Mesendoderm (in vitro differentiated cells): Measurements from ENCODE around the gene FSTL4.
A peak's percentile ranks its signal among the peaks of the same experiment; 100 is the strongest.

Source experiments
- DNase-seq: peaks from one replicate; pipeline ENCODE4 v3.0.0; 2013
- H2AK5ac ChIP-seq: 2 replicates; pipeline ENCODE4 v1.6.1; 2013; ENCODE audit warnings: low read length, inconsistent platforms
- H2BK120ac ChIP-seq: 2 replicates; pipeline ENCODE4 v1.6.1; 2013; ENCODE audit warnings: low read depth, mild to moderate bottlenecking, low read length, moderate library complexity, mixed read lengths
- H2BK15ac ChIP-seq: replicated peaks from 2 replicates; pipeline ENCODE4 v1.6.1; 2013; ENCODE audit warnings: low read depth, mild to moderate bottlenecking, moderate library complexity
- H2BK5ac ChIP-seq: 2 replicates; pipeline ENCODE4 v1.6.1; 2013; ENCODE audit warnings: low read length, inconsistent platforms
- H3K18ac ChIP-seq: 2 replicates; pipeline ENCODE4 v1.6.1; 2013; ENCODE audit warnings: mild to moderate bottlenecking, low read length, mixed read lengths
- H3K23ac ChIP-seq: one replicate; pipeline ENCODE4 v1.6.1; 2013; ENCODE audit warnings: low read length
- H3K27ac ChIP-seq: 2 replicates; pipeline ENCODE4 v1.5.1; 2013; ENCODE audit warnings: low read depth, mild to moderate bottlenecking, inconsistent platforms, low read length, moderate library complexity
- H3K27me3 ChIP-seq: 2 replicates; pipeline ENCODE4 v1.6.1; 2013; ENCODE audit warnings: low read length, control low read depth, mild to moderate bottlenecking, inconsistent platforms; ENCODE audit not compliant: insufficient read depth, poor library complexity
- H3K36me3 ChIP-seq: 2 replicates; pipeline ENCODE4 v1.6.1; 2013; ENCODE audit warnings: low read length, inconsistent platforms; ENCODE audit not compliant: control insufficient read depth, insufficient read depth
- H3K4ac ChIP-seq: one replicate; pipeline ENCODE4 v1.6.1; 2013; ENCODE audit warnings: low read depth, mild to moderate bottlenecking, low read length, moderate library complexity
- H3K4me1 ChIP-seq: 2 replicates; pipeline ENCODE4 v1.6.1; 2013; ENCODE audit warnings: low read depth, low read length, inconsistent platforms; ENCODE audit not compliant: control insufficient read depth
- H3K4me2 ChIP-seq: 2 replicates; pipeline ENCODE4 v1.6.1; 2013; ENCODE audit warnings: low read length
- H3K4me3 ChIP-seq: 2 replicates; pipeline ENCODE4 v1.5.1; 2013; ENCODE audit warnings: mild to moderate bottlenecking, low read length
- H3K56ac ChIP-seq: one replicate; pipeline ENCODE4 v1.6.1; 2013; ENCODE audit warnings: low read length
- H3K79me1 ChIP-seq: 2 replicates; pipeline ENCODE4 v1.6.1; 2013; ENCODE audit warnings: low read length, inconsistent platforms
- H3K79me2 ChIP-seq: 2 replicates; pipeline ENCODE4 v1.6.1; 2013; ENCODE audit warnings: mild to moderate bottlenecking, low read length; ENCODE audit not compliant: control insufficient read depth, insufficient read depth
- H3K9ac ChIP-seq: 2 replicates; pipeline ENCODE4 v1.6.1; 2013; ENCODE audit warnings: low read length, inconsistent platforms
- H4K5ac ChIP-seq: one replicate; pipeline ENCODE4 v1.6.1; 2013; ENCODE audit warnings: low read length
- H4K8ac ChIP-seq: one replicate; pipeline ENCODE4 v1.6.1; 2013; ENCODE audit warnings: low read depth, mild to moderate bottlenecking, control low read depth, low read length, moderate library complexity
- WGBS: extraction: QIAGEN DNeasy Blood & Tissue Kit; methylation state at CpG from one replicate; pipeline ENCODE4 v1.1.7; 2013; ENCODE audit warnings: low lambda C conversion rate, missing lambda C conversion rate; ENCODE audit not compliant: insufficient coverage; ENCODE audit errors: extremely low coverage; 5-methylcytosine and 5-hydroxymethylcytosine counted together

The FSTL4 gene

GRCh38 chr5:133382661-133383579 is 229.4 kb downstream of the FSTL4 start:
- H3K56ac ChIP-seq = no peak overlapping the region
- no peak overlapping the region for H3K4me3 ChIP-seq
- no peak overlapping the region for H3K4ac ChIP-seq
- no peak overlapping the region for H4K8ac ChIP-seq
- no peak overlapping the region for H3K23ac ChIP-seq
- H3K36me3 ChIP-seq = no peaks in the 10 kb centered on the region
- no peak overlapping the region for H3K9ac ChIP-seq
- no CpG with 5 or more reads among the region's 8 CpGs for WGBS
- no peaks in the 10 kb centered on the region for H3K4me1 ChIP-seq
- no peak overlapping the region for H2BK15ac ChIP-seq
- no peaks in the 10 kb centered on the region for H3K79me1 ChIP-seq
- no peak overlapping the region for H4K5ac ChIP-seq
- H3K27me3 ChIP-seq = no peaks in the 10 kb centered on the region
- no peak overlapping the region for H3K27ac ChIP-seq
- no peak overlapping the region for H2AK5ac ChIP-seq
- DNase-seq = no peak
- H3K79me2 ChIP-seq = no peaks in the 10 kb centered on the region
- H2BK5ac ChIP-seq = no peak overlapping the region
- H3K4me2 ChIP-seq = no peak overlapping the region
- H2BK120ac ChIP-seq = no peak overlapping the region
- H3K18ac ChIP-seq = no peak overlapping the region

- no peaks in the 10 kb centered on the region for H3K36me3 ChIP-seq
- H3K23ac ChIP-seq = no peak overlapping the region
- no peaks in the 10 kb centered on the region for H3K27me3 ChIP-seq
- H2BK15ac ChIP-seq = no peak overlapping the region
- WGBS = no CpG with 5 or more reads among the region's 14 CpGs
- no peak overlapping the region for H3K4ac ChIP-seq
- no peak for DNase-seq
- H3K56ac ChIP-seq = no peak overlapping the region
- no peak overlapping the region for H4K8ac ChIP-seq
- no peak overlapping the region for H4K5ac ChIP-seq
- no peak overlapping the region for H3K9ac ChIP-seq
- H3K18ac ChIP-seq = no peak overlapping the region
- no peaks in the 10 kb centered on the region for H3K79me1 ChIP-seq
- H3K4me3 ChIP-seq = no peak overlapping the region
- H3K79me2 ChIP-seq = no peaks in the 10 kb centered on the region
- H3K4me1 ChIP-seq = no peaks in the 10 kb centered on the region
- H2BK120ac ChIP-seq = no peak overlapping the region
- H3K27ac ChIP-seq = no peak overlapping the region
- no peak overlapping the region for H3K4me2 ChIP-seq
- no peak overlapping the region for H2BK5ac ChIP-seq
- H2AK5ac ChIP-seq = no peak overlapping the region
Measured at GRCh38 chr5:133381571-133382365, 230.6 kb downstream of the FSTL4 start.

- H2BK5ac ChIP-seq = no peak overlapping the region
- no peak overlapping the region for H3K23ac ChIP-seq
- H3K4me2 ChIP-seq = no peak overlapping the region
- no peak overlapping the region for H4K5ac ChIP-seq
- H3K56ac ChIP-seq = no peak overlapping the region
- WGBS = no CpG with 5 or more reads among the region's 3 CpGs
- no peak overlapping the region for H3K18ac ChIP-seq
- no peaks in the 10 kb centered on the region for H3K27me3 ChIP-seq
- H3K4me3 ChIP-seq = no peak overlapping the region
- no peak overlapping the region for H2BK15ac ChIP-seq
- no peaks in the 10 kb centered on the region for H3K4me1 ChIP-seq
- H3K79me1 ChIP-seq = no peaks in the 10 kb centered on the region
- H3K36me3 ChIP-seq = no peaks in the 10 kb centered on the region
- H3K79me2 ChIP-seq = no peaks in the 10 kb centered on the region
- H2AK5ac ChIP-seq = no peak overlapping the region
- no peak for DNase-seq
- H4K8ac ChIP-seq = no peak overlapping the region
- no peak overlapping the region for H2BK120ac ChIP-seq
- H3K9ac ChIP-seq = no peak overlapping the region
- H3K4ac ChIP-seq = no peak overlapping the region
- H3K27ac ChIP-seq = no peak overlapping the region
Measured at GRCh38 chr5:133381041-133381440, 231.3 kb downstream of the FSTL4 start.

DNA sequence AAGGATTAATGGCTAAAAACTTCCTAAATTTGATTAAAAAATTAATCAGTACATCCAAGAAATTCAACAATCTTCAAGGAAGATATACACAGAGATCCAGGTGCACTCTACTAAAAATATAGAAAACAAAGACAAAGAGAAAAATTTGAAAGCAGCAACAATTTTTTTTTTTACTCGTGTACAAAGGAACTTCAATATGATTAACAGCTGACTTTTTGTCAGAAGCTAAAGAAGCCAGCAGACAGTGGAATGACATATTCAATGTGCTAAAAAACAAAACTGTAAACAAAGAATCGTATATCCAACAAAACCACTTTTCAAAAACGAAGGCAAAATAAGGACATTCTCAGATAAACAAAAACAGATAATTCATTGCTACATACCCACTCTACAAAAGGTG is 234.6 kb downstream of the FSTL4 start:
- Histone ChIP-seq H3K4ac (no peak overlapping the region), H2AK5ac (no peak overlapping the region), H3K27ac (no peak overlapping the region), H3K27me3 (no peaks in the 10 kb centered on the region), H3K9ac (no peak overlapping the region), H3K4me3 (no peak overlapping the region), H2BK120ac (no peak overlapping the region), H3K79me2 (no peaks in the 10 kb centered on the region), H3K79me1 (no peaks in the 10 kb centered on the region), H3K4me1 (peaks cover 1% of the 10 kb centered on the region), H3K18ac (no peak overlapping the region), H4K8ac (no peak overlapping the region), H2BK5ac (no peak overlapping the region), H3K56ac (no peak overlapping the region), H3K23ac (no peak overlapping the region), H2BK15ac (no peak overlapping the region), H4K5ac (no peak overlapping the region), H3K4me2 (no peak overlapping the region), H3K36me3 (no peaks in the 10 kb centered on the region)
- no peak for DNase-seq
- WGBS = no CpG with 5 or more reads among the region's 3 CpGs

- H3K4ac ChIP-seq = no peak overlapping the region
- no peak overlapping the region for H4K8ac ChIP-seq
- H2AK5ac ChIP-seq = no peak overlapping the region
- no peak overlapping the region for H4K5ac ChIP-seq
- no peaks in the 10 kb centered on the region for H3K27me3 ChIP-seq
- peaks cover 7% of the 10 kb centered on the region for H3K4me1 ChIP-seq
- peak overlapping the region; percentile 13 for H3K4me3 ChIP-seq
- no CpG with 5 or more reads among the region's 1 CpG for WGBS
- H3K79me1 ChIP-seq = no peaks in the 10 kb centered on the region
- no peak for DNase-seq
- H3K27ac ChIP-seq = no peak overlapping the region
- H2BK15ac ChIP-seq = no peak overlapping the region
- no peaks in the 10 kb centered on the region for H3K79me2 ChIP-seq
- no peak overlapping the region for H3K4me2 ChIP-seq
- no peak overlapping the region for H2BK120ac ChIP-seq
- H3K18ac ChIP-seq = no peak overlapping the region
- H3K56ac ChIP-seq = no peak overlapping the region
- H3K36me3 ChIP-seq = no peaks in the 10 kb centered on the region
- H2BK5ac ChIP-seq = no peak overlapping the region
- H3K23ac ChIP-seq = no peak overlapping the region
- no peak overlapping the region for H3K9ac ChIP-seq
Measured at GRCh38 chr5:133376986-133377385, 235.4 kb downstream of the FSTL4 start.
